Measurements from ENCODE around the gene PREB.
"Not testable (repeated sequence)": the region's sequence is repeated elsewhere in the genome, so short reads cannot be mapped to it uniquely, and the experiment has no call there.

PREB gene

DNA sequence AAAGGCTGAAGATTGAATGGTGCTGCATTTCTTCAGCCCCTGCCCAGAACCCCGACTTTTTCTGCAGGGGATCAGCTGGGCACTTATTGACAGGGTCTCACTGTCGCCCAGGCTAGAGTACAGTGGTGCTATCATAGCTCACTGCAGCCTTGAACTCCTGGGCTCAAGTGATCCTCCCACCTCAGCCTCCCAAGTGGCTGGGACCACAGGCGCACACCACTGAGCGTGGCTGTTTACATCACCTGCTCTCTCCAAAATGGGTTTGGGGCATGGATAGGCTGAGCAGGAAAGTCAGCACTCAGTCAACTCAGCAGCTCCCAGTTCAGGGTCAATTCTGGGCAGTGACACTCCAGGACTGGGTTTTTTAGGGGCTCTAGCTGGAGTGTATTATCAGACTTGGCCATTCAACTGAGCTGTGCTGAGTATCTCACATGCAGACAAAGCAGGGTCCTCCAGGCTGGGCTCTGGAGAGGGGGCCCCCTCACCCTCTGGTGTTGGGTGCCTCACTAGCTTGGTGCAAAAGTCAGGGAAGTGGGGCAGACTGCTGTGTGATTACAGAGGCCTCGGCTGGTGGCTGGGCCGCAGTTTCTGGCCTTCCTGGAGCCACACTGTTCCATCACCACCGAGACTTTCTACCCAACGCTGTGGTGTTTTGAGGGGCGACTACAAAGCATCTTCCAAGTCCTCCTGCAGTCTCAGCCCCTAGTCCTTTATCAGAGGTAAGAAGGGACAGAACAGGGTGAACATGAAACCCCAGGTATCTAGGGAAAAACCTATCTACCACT lies 6.4 kb downstream of the PREB start:
- Histone ChIP-seq H3K4me1 (ENCODE audit: control insufficient read depth in 5 of 5, insufficient read depth in 5 of 5, low read length in 5 of 5) (peaks cover 4 to 33% (median 29%) of the 10 kb centered on the region in 5 donors), H3K4me3 (ENCODE audit: low read depth in 1 of 5, low read length in 5 of 5) (no peak overlapping the region), H3K9me3 (ENCODE audit: control insufficient read depth in 5 of 5, low read length in 5 of 5) (no peaks in the 10 kb centered on the region), H3K27ac (ENCODE audit: low read depth, low read length) (no peak overlapping the region), H3K27me3 (ENCODE audit: control insufficient read depth in 5 of 5, insufficient read depth in 4 of 5, low read length in 5 of 5) (no peaks in the 10 kb centered on the region), H3K36me3 (ENCODE audit: control insufficient read depth in 5 of 5, insufficient read depth in 5 of 5, low read length in 5 of 5) (peaks cover 0 to 42% (median 35%) of the 10 kb centered on the region in 5 donors), H3K9ac (ENCODE audit: low read length in 5 of 5) (peak overlapping the region in 1 of 5 donors; percentile 14)

DNA sequence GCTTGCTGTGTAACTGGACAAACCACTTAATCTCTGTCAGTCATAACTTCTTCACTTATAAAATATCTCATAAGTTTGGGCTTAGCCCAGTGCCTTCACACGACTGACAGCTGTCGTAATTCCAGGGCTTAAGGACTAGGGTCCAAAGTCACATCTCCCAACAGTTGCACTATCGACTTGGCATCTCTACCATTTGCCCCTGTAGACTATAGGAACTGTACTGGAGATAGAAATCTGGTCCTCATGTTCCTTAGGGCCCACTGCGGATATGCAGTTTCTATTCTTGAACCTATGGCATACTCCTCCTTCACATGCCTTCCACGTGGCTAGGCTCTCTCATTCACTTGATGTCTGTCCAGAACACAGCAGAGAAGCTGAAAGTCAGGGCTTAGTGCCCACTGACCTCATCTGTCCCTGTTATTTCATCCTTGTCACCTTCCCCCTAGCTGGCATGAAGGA lies 8.2 kb downstream of the PREB start:
- no peak overlapping the region for H3K4me3 ChIP-seq (ENCODE audit: low read depth in 1 of 5, low read length in 5 of 5)
- peaks cover 0 to 25% (median 24%) of the 10 kb centered on the region in 5 donors for H3K36me3 ChIP-seq (ENCODE audit: control insufficient read depth in 5 of 5, insufficient read depth in 5 of 5, low read length in 5 of 5)
- H3K9me3 ChIP-seq (ENCODE audit: control insufficient read depth in 5 of 5, low read length in 5 of 5) = no peaks in the 10 kb centered on the region
- H3K27me3 ChIP-seq (ENCODE audit: control insufficient read depth in 5 of 5, insufficient read depth in 4 of 5, low read length in 5 of 5) = no peaks in the 10 kb centered on the region
- H3K27ac ChIP-seq (ENCODE audit: low read depth, low read length) = peak overlapping the region; percentile 69
- peaks cover 4 to 24% (median 22%) of the 10 kb centered on the region in 5 donors for H3K4me1 ChIP-seq (ENCODE audit: control insufficient read depth in 5 of 5, insufficient read depth in 5 of 5, low read length in 5 of 5)
- H3K9ac ChIP-seq (ENCODE audit: low read length in 5 of 5) = no peak overlapping the region

DNA sequence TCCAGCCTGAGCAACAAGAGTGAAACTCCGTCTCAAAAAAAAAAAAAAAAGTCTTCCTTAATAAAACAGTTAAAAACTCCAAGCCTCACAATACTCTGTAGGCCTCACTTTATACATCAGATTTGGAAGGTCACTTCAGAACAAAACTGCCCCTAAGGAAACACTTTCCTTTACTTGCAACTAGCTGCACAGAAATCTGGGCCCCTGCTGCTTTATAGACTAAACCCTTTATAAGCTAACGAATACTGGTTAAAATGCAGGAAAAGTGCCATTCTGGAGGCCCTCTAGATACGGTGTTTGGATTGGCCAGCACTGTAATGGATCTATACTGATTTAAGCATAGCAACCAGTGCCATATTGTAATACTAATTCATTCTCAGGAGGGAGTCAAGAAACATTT lies 9.3 kb downstream of the PREB start:
- Histone ChIP-seq H3K9me3 (ENCODE audit: control insufficient read depth in 5 of 5, low read length in 5 of 5) (no peaks in the 10 kb centered on the region), H3K4me3 (ENCODE audit: low read depth in 1 of 5, low read length in 5 of 5) (no peak overlapping the region), H3K4me1 (ENCODE audit: control insufficient read depth in 5 of 5, insufficient read depth in 5 of 5, low read length in 5 of 5) (peaks cover 4 to 24% (median 22%) of the 10 kb centered on the region in 5 donors), H3K27me3 (ENCODE audit: control insufficient read depth in 5 of 5, insufficient read depth in 4 of 5, low read length in 5 of 5) (no peaks in the 10 kb centered on the region), H3K9ac (ENCODE audit: low read length in 5 of 5) (no peak overlapping the region), H3K27ac (ENCODE audit: low read depth, low read length) (no peak overlapping the region), H3K36me3 (ENCODE audit: control insufficient read depth in 5 of 5, insufficient read depth in 5 of 5, low read length in 5 of 5) (peaks cover 0 to 13% (median 12%) of the 10 kb centered on the region in 5 donors)

DNA sequence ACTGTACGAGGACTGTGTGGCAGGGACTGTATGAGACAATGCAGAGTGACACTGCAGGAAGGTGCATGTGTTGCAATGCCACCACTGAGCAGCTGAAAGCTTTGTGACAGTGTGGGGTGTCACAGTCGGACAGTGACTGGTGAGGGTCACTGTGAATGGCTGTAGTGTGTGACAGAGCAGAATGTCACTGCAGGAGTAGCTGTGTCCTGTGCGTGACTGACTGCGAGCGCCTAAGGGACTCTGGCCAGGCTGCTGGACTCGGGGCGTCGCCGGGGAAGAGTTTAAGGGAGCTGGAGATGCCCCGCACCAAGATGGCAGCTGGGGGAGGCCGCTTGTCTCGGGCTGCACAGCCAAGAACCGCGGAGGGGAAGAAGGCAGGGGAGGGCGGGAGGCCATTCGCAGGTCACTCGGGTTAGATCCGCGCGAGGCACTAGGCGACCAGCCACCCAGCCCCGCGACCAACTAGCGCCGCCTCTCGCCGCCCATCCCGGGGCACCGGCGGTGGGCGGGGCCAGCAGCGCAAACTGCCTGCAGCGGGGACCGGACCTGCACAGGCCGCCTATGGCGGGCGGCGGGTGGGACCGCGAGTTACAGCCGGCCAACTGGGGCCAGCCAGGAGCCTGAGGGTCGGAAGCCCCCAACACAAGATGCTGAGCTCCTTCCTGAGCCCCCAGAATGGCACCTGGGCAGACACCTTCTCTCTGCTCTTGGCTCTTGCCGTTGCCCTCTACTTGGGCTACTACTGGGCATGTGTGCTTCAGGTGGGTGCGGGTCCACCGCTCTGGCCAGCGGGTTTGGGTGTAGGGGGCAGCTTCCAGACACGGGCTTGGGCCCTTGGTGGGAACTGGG lies 10.9 kb downstream of the PREB start, which contains the start of gene ABHD1:
Gene ABHD1 (plus strand): TSS at position 514 of the 849 bp plus-strand sequence. CDS start 134 bp downstream, at position 648.
- no peaks in the 10 kb centered on the region for H3K36me3 ChIP-seq (ENCODE audit: control insufficient read depth in 5 of 5, insufficient read depth in 5 of 5, low read length in 5 of 5)
- peaks cover 0 to 6% (median 4%) of the 10 kb centered on the region in 5 donors for H3K27me3 ChIP-seq (ENCODE audit: control insufficient read depth in 5 of 5, insufficient read depth in 4 of 5, low read length in 5 of 5)
- peak within 1 kb of the TSS; percentile 11 to 76 (median 66) for H3K9ac ChIP-seq (ENCODE audit: low read length in 5 of 5)
- H3K27ac ChIP-seq (ENCODE audit: low read depth, low read length) = no peak within 1 kb of the TSS
- H3K9me3 ChIP-seq (ENCODE audit: control insufficient read depth in 5 of 5, low read length in 5 of 5) = no peaks in the 10 kb centered on the region
- peaks cover 6 to 31% (median 28%) of the 10 kb centered on the region in 5 donors for H3K4me1 ChIP-seq (ENCODE audit: control insufficient read depth in 5 of 5, insufficient read depth in 5 of 5, low read length in 5 of 5)
- H3K4me3 ChIP-seq (ENCODE audit: low read depth in 1 of 5, low read length in 5 of 5) = peak within 1 kb of the TSS; percentile 75 to 93 (median 81)

DNA sequence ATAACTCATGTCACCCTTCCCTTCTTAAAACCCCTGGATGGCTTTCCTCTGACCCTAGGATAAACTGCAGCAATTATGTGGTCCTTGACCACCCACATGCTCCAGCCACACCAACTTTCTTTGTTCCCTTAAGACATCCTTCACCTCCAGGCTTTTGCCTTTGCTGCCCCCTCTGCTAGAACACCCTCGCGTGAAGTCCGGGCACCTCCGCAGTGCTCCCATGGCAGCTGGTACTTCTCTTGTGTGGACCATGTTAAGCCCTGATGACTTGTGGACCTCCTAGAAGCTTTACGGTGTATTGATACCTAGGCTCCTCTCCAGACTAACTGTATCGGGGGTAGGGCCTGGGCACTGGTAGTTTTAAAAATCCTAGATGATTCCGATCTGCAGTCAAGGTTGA lies 11.6 kb downstream of the PREB start:
- Histone ChIP-seq H3K4me1 (ENCODE audit: control insufficient read depth in 5 of 5, insufficient read depth in 5 of 5, low read length in 5 of 5) (peaks cover 6 to 38% (median 36%) of the 10 kb centered on the region in 5 donors), H3K9ac (ENCODE audit: low read length in 5 of 5) (peak overlapping the region in 1 of 5 donors; percentile 67), H3K27ac (ENCODE audit: low read depth, low read length) (no peak overlapping the region), H3K9me3 (ENCODE audit: control insufficient read depth in 5 of 5, low read length in 5 of 5) (no peaks in the 10 kb centered on the region), H3K4me3 (ENCODE audit: low read depth in 1 of 5, low read length in 5 of 5) (peak overlapping the region; percentile 75 to 93 (median 81)), H3K36me3 (ENCODE audit: control insufficient read depth in 5 of 5, insufficient read depth in 5 of 5, low read length in 5 of 5) (no peaks in the 10 kb centered on the region), H3K27me3 (ENCODE audit: control insufficient read depth in 5 of 5, insufficient read depth in 4 of 5, low read length in 5 of 5) (peaks cover 0 to 13% (median 9%) of the 10 kb centered on the region in 5 donors)

DNA sequence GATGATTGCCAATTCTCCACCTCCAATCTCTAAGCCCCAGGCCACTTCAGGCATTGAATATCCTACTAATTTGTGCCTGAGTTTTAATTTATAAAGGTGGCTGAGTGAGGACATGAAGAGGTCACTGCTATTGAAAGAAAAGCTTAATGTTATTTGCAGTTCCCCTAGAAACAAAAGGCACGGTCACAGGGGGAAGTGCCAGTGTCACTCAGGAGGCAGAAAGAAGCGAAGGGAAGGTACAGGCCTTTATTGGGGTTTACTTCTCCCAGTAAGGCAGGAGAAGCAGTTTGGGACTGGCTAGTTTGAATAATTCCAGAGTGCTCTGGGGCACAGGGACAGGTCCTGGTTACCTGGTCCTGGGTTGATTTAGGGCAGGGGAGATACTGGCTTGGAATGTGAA lies 12.5 kb downstream of the PREB start:
- Histone ChIP-seq H3K4me1 (ENCODE audit: control insufficient read depth in 5 of 5, insufficient read depth in 5 of 5, low read length in 5 of 5) (peaks cover 6 to 39% (median 36%) of the 10 kb centered on the region in 5 donors), H3K27me3 (ENCODE audit: control insufficient read depth in 5 of 5, insufficient read depth in 4 of 5, low read length in 5 of 5) (peaks cover 0 to 16% (median 9%) of the 10 kb centered on the region in 5 donors), H3K9me3 (ENCODE audit: control insufficient read depth in 5 of 5, low read length in 5 of 5) (no peaks in the 10 kb centered on the region), H3K4me3 (ENCODE audit: low read depth in 1 of 5, low read length in 5 of 5) (no peak overlapping the region), H3K9ac (ENCODE audit: low read length in 5 of 5) (no peak overlapping the region), H3K36me3 (ENCODE audit: control insufficient read depth in 5 of 5, insufficient read depth in 5 of 5, low read length in 5 of 5) (no peaks in the 10 kb centered on the region), H3K27ac (ENCODE audit: low read depth, low read length) (no peak overlapping the region)

DNA sequence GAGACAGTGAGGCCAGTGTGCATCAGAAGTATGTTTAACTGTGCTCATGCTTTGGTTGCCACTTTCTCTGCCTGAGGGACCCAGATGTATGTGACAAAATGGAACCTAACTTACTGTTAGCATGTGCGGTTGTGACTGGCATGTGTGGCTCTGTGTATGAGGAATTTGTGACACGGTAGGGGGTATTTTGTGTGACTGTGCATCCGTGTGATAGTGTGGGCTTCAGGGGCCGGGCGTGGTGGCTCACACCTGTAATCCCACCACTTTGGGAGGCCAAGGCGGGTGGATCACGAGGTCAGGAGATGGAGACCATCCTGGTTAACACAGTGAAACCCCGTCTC lies 15.1 kb downstream of the PREB start:
- not testable (repeated sequence) for H3K9me3 ChIP-seq (ENCODE audit: control insufficient read depth in 5 of 5, low read length in 5 of 5); H3K27ac ChIP-seq (ENCODE audit: low read depth, low read length); H3K9ac ChIP-seq (ENCODE audit: low read length in 5 of 5); H3K36me3 ChIP-seq (ENCODE audit: control insufficient read depth in 5 of 5, insufficient read depth in 5 of 5, low read length in 5 of 5)
- Histone ChIP-seq H3K27me3 (ENCODE audit: control insufficient read depth in 5 of 5, insufficient read depth in 4 of 5, low read length in 5 of 5) (peaks cover 0 to 16% (median 9%) of the 10 kb centered on the region in 5 donors), H3K4me3 (ENCODE audit: low read depth in 1 of 5, low read length in 5 of 5) (peak overlapping the region; percentile 58 to 72 (median 62)), H3K4me1 (ENCODE audit: control insufficient read depth in 5 of 5, insufficient read depth in 5 of 5, low read length in 5 of 5) (peaks cover 4 to 31% (median 29%) of the 10 kb centered on the region in 5 donors)

DNA sequence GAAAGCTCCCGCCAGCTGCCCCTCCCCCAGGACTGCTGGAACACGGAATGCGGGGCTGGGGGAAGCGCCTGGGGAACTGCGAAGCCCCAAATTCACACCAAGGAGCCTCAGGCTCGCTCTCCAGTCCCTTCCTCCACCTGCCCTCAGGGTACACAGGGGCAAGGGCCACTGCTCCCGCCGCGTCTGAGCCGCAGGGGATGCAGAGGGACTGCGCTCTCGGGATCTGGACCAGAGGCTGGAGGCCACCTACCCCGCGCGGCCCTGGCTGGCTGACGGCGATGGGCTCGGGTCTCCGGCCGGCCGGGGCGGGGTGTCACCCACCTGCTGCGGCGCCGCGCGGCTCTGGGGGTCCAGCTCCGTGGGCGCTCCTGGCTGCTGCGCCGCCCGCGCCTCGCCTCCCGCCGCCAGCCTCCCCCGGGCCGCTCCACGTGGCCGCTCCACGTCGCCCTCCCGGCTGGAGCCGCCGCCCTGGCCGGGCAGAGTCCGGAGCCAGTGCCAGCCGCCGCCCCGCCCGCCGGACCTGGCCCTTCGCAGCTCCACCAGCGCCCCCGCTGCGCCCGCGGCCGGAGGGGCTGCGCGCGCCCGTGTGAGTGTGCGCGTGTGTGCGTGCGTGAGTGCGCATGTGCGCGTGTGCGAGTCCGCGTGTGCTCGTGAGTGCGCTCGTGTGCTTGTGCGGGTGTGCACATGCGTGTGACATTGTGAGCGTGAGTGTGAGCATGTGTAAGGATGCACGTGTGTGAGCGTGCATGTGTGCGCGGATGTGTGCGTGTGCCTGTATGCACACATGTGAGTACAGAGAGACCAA lies 15.7 kb downstream of the PREB start, which contains the start of gene CGREF1:
Gene CGREF1 (minus strand): TSS at position 604 of the 805 bp plus-strand sequence. CDS start 14,762 bp downstream, outside the sequence.
- H3K27me3 ChIP-seq (ENCODE audit: control insufficient read depth in 5 of 5, insufficient read depth in 4 of 5, low read length in 5 of 5) = peaks cover 0 to 16% (median 9%) of the 10 kb centered on the region in 5 donors
- H3K9ac ChIP-seq (ENCODE audit: low read length in 5 of 5) = peak within 1 kb of the TSS in 2 of 5 donors; percentile 11 to 44
- H3K27ac ChIP-seq (ENCODE audit: low read depth, low read length) = no peak within 1 kb of the TSS
- H3K36me3 ChIP-seq (ENCODE audit: control insufficient read depth in 5 of 5, insufficient read depth in 5 of 5, low read length in 5 of 5) = no peaks in the 10 kb centered on the region
- H3K4me3 ChIP-seq (ENCODE audit: low read depth in 1 of 5, low read length in 5 of 5) = peak within 1 kb of the TSS; percentile 58 to 72 (median 62)
- no peaks in the 10 kb centered on the region for H3K9me3 ChIP-seq (ENCODE audit: control insufficient read depth in 5 of 5, low read length in 5 of 5)
- H3K4me1 ChIP-seq (ENCODE audit: control insufficient read depth in 5 of 5, insufficient read depth in 5 of 5, low read length in 5 of 5) = peaks cover 4 to 25% (median 24%) of the 10 kb centered on the region in 5 donors

DNA sequence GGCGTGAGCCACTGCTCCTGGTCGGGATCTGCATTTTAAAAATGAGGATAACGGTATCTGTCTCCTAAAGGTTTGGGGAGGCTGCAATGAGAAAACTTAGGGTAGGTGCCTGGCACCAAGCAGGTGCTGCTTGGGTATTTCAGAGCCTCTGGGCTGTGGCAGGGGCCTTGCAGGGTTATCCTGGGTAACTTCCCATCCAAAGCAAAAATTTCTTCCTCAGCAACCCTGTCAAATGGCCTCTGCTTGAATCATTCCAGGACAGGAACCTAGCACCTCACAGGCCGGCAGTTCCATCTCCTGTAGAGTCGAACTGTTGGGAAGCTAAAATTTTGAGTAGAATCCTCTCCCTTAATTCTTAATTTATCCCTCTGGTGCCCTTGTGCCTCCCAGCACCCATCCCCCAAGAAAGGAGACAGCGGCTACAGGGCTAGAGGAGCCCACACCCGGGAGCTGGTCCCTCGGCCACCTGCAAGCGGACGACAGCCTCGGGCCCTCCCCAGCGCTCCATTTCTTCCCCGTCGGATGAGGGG lies 16.4 kb downstream of the PREB start:
- Histone ChIP-seq H3K4me3 (ENCODE audit: low read depth in 1 of 5, low read length in 5 of 5) (peak overlapping the region in 4 of 5 donors; percentile 58 to 72 (median 62)), H3K27me3 (ENCODE audit: control insufficient read depth in 5 of 5, insufficient read depth in 4 of 5, low read length in 5 of 5) (peaks cover 0 to 16% (median 9%) of the 10 kb centered on the region in 5 donors), H3K9me3 (ENCODE audit: control insufficient read depth in 5 of 5, low read length in 5 of 5) (no peaks in the 10 kb centered on the region), H3K36me3 (ENCODE audit: control insufficient read depth in 5 of 5, insufficient read depth in 5 of 5, low read length in 5 of 5) (no peaks in the 10 kb centered on the region), H3K4me1 (ENCODE audit: control insufficient read depth in 5 of 5, insufficient read depth in 5 of 5, low read length in 5 of 5) (peaks cover 2 to 19% (median 17%) of the 10 kb centered on the region in 5 donors), H3K27ac (ENCODE audit: low read depth, low read length) (no peak overlapping the region), H3K9ac (ENCODE audit: low read length in 5 of 5) (peak overlapping the region in 2 of 5 donors; percentile 11 to 44)
